Progenitor cell of endocrine pancreas (in vitro differentiated cells): ENCODE results near the gene TLR4. TPM values are rescaled to one million over a fixed set of nuclear protein-coding genes. Genes with fewer than 3 reads are reported as not detected.

ENCODE experiments used
- DNase-seq: peaks from one replicate; pipeline ENCODE4 v3.0.0; 2021; ENCODE audit warnings: low spot score; ENCODE audit not compliant: unreplicated experiment
- H3K27ac Mint-ChIP-seq: 2 replicates; pipeline ENCODE4 v1.8.0; 2021; ENCODE audit warnings: mild to moderate bottlenecking, moderate library complexity, mixed read lengths
- H3K27me3 Mint-ChIP-seq: 2 replicates; pipeline ENCODE4 v1.8.0; 2021; ENCODE audit warnings: mixed read lengths
- H3K36me3 Mint-ChIP-seq: 2 replicates; pipeline ENCODE4 v1.8.0; 2022; ENCODE audit warnings: mixed read lengths; ENCODE audit not compliant: insufficient read depth
- H3K4me1 Mint-ChIP-seq: 2 replicates; pipeline ENCODE4 v1.8.0; 2021; ENCODE audit warnings: low read depth, mixed read lengths
- H3K4me3 Mint-ChIP-seq: 2 replicates; pipeline ENCODE4 v1.8.0; 2021; ENCODE audit warnings: low read depth, mild to moderate bottlenecking, moderate library complexity, mixed read lengths
- H3K9me3 Mint-ChIP-seq: 2 replicates; pipeline ENCODE4 v1.8.0; 2021; ENCODE audit warnings: low read depth, mixed read lengths
- total RNA-seq: library from RNA; stranded (reverse); gene quantifications from 2 replicates; pipeline ENCODE4 v1.2.1, GENCODE V29; 2021
- TF ChIP-seq, protein P1 (sequence below): fragments of 200-600 bp; sonication (generic); IDR thresholded peaks from one replicate; pipeline ENCODE4 v1.5.0; 2021; ENCODE audit warnings: antibody characterized with exemption, mild to moderate bottlenecking; ENCODE audit not compliant: unreplicated experiment

TLR4 gene
- total RNA-seq, 1 donor from 2014 or later = not detected

DNA sequence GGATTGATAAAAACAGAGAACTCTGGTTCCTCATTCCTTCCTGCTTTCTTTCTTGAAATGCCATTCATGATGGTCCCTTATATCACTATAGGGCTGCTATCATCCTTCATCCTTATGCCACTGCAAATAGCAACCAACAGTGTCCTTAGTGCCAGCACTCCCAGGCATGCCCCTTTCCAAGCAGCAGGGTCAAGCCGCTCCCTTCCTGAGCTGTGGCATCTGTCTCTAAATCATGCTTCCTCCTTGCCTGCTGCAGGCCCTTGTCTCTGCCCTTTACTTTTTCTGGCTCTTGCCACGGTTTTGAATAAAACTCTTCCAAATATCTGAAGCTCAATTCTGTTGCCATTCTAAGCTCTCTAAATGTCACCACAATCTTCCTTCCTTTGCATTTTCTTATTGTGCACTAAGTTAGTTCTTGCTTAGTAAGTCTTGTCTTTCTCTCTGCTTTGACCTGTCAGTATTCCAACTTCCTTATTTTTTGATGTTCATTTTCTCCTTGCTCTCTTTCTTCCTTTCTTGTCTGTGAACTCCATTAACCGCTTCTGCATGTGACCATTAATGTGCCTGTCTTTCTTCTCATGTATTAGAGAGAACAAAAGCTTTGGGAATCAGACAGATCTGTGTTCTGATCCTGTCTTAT lies 19.9 kb downstream of the TLR4 start:
- H3K27ac Mint-ChIP-seq = no peak overlapping the region
- H3K36me3 Mint-ChIP-seq = no peaks in the 10 kb centered on the region
- H3K9me3 Mint-ChIP-seq = no peaks in the 10 kb centered on the region
- peaks cover 14% of the 10 kb centered on the region for H3K27me3 Mint-ChIP-seq
- TF ChIP-seq, protein P1, sequence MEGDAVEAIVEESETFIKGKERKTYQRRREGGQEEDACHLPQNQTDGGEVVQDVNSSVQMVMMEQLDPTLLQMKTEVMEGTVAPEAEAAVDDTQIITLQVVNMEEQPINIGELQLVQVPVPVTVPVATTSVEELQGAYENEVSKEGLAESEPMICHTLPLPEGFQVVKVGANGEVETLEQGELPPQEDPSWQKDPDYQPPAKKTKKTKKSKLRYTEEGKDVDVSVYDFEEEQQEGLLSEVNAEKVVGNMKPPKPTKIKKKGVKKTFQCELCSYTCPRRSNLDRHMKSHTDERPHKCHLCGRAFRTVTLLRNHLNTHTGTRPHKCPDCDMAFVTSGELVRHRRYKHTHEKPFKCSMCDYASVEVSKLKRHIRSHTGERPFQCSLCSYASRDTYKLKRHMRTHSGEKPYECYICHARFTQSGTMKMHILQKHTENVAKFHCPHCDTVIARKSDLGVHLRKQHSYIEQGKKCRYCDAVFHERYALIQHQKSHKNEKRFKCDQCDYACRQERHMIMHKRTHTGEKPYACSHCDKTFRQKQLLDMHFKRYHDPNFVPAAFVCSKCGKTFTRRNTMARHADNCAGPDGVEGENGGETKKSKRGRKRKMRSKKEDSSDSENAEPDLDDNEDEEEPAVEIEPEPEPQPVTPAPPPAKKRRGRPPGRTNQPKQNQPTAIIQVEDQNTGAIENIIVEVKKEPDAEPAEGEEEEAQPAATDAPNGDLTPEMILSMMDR = no peak
- DNase-seq = no peak
- H3K4me3 Mint-ChIP-seq = no peak overlapping the region
- H3K4me1 Mint-ChIP-seq = no peaks in the 10 kb centered on the region

- H3K4me1 Mint-ChIP-seq = no peaks in the 10 kb centered on the region
- H3K4me3 Mint-ChIP-seq = no peak overlapping the region
- TF ChIP-seq, protein P1 = no peak
- H3K36me3 Mint-ChIP-seq = no peaks in the 10 kb centered on the region
- peaks cover 14% of the 10 kb centered on the region for H3K27me3 Mint-ChIP-seq
- H3K27ac Mint-ChIP-seq = no peak overlapping the region
- DNase-seq = no peak
- no peaks in the 10 kb centered on the region for H3K9me3 Mint-ChIP-seq
Measured at GRCh38 chr9:117725426-117725887, 21.3 kb downstream of the TLR4 start.

DNA sequence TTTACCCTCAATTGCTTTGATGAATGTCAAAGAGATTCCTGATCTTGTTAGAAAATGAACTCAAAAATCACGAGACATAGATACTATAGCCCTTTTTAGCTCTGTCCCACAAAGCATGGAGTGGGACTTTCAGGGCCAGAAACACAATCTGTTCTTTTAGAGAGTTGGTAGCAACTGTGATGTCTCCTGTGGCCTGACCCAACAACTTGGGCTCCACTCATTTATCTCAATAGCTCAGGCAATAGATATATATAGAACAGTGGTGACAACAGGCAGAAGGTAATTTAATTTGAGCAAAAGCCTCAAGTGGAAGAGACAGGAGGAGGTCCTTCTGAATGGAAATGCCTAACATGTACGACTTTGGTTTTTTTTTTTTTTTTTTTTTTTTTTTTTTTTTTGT lies 25.2 kb downstream of the TLR4 start:
- Mint-ChIP-seq H3K9me3 (no peaks in the 10 kb centered on the region), H3K4me3 (no peak overlapping the region), H3K27ac (no peak overlapping the region), H3K36me3 (no peaks in the 10 kb centered on the region), H3K4me1 (peaks cover 16% of the 10 kb centered on the region), H3K27me3 (peaks cover 4% of the 10 kb centered on the region)
- DNase-seq = no peak
- TF ChIP-seq, protein P1 = no peak

- DNase-seq = no peak
- Mint-ChIP-seq H3K27ac (no peak overlapping the region), H3K4me3 (no peak overlapping the region), H3K27me3 (no peaks in the 10 kb centered on the region), H3K4me1 (peaks cover 16% of the 10 kb centered on the region), H3K36me3 (no peaks in the 10 kb centered on the region), H3K9me3 (no peaks in the 10 kb centered on the region)
- TF ChIP-seq, protein P1 = no peak
Measured at GRCh38 chr9:117732494-117732893, 28.3 kb downstream of the TLR4 start.

- DNase-seq = no peak
- H3K4me3 Mint-ChIP-seq = no peak overlapping the region
- H3K27ac Mint-ChIP-seq = no peak overlapping the region
- H3K27me3 Mint-ChIP-seq = no peaks in the 10 kb centered on the region
- H3K36me3 Mint-ChIP-seq = no peaks in the 10 kb centered on the region
- TF ChIP-seq, protein P1 = no peak
- H3K9me3 Mint-ChIP-seq = no peaks in the 10 kb centered on the region
- peaks cover 16% of the 10 kb centered on the region for H3K4me1 Mint-ChIP-seq
Measured at GRCh38 chr9:117733465-117733864, 29.3 kb downstream of the TLR4 start.
